H1 (cell line): Measurements from ENCODE around the gene CHST12. TPM values are rescaled to one million over a fixed set of nuclear protein-coding genes. Genes with fewer than 3 reads are reported as not detected.

Source experiments
- CTCF ChIA-PET: fragments of 300-600 bp; sonication (Branson Sonifier 250); formaldehyde crosslinking; loops from one replicate; lab custom pipeline; 2021; ENCODE audit not compliant: partially characterized antibody; lab: Charles Lee
- POLR2A ChIA-PET: fragments of 300-600 bp; sonication (Branson Sonifier 250); formaldehyde crosslinking; loops from one replicate; lab custom pipeline; 2021; ENCODE audit warnings: inconsistent platforms; ENCODE audit not compliant: partially characterized antibody; lab: Charles Lee
- DNase-seq, 2 experiments: peaks; one replicate each; pipeline versions ENCODE4 v3.0.0 to v3.0.0-alpha.2; 2010 to 2022; ENCODE audit warnings: low spot score in 2 of 2, low read depth in 1 of 2, mixed read lengths in 1 of 2
- FAIRE-seq: peaks from 2 replicates; lab custom pipeline; 2011; peaks lifted over from hg19 to GRCh38; lab: Jason Lieb, UNC
- H2AFZ ChIP-seq: 2 replicates; pipeline ENCODE4 v1.8.1; 2012; ENCODE audit warnings: low read length, inconsistent platforms
- H2AK5ac ChIP-seq: 2 replicates; pipeline ENCODE4 v1.6.1; 2013; ENCODE audit warnings: low read depth, low read length
- H2BK120ac ChIP-seq: replicated peaks from 2 replicates; pipeline ENCODE3; 2013; ENCODE audit warnings: low read depth, low read length, inconsistent platforms
- H2BK12ac ChIP-seq: 2 replicates; pipeline ENCODE4 v1.6.1; 2013; ENCODE audit warnings: low read depth, low read length
- H2BK15ac ChIP-seq: 2 replicates; pipeline ENCODE4 v1.6.1; 2013; ENCODE audit warnings: low read length
- H2BK20ac ChIP-seq: 2 replicates; pipeline ENCODE4 v1.6.1; 2013; ENCODE audit warnings: low read length
- H2BK5ac ChIP-seq: 2 replicates; pipeline ENCODE4 v1.6.1; 2013; ENCODE audit warnings: low read depth, low read length
- H3K14ac ChIP-seq: 2 replicates; pipeline ENCODE4 v1.6.1; 2013; ENCODE audit warnings: inconsistent platforms; ENCODE audit not compliant: insufficient read length
- H3K18ac ChIP-seq: 2 replicates; pipeline ENCODE4 v1.6.1; 2013; ENCODE audit warnings: low read length; ENCODE audit errors: extremely low read depth
- H3K23ac ChIP-seq: 2 replicates; pipeline ENCODE4 v1.6.1; 2013; ENCODE audit warnings: inconsistent platforms; ENCODE audit not compliant: insufficient read length
- H3K23me2 ChIP-seq: 2 replicates; pipeline ENCODE4 v1.6.1; 2013; ENCODE audit warnings: low read depth, low read length
- H3K27ac ChIP-seq: 2 replicates; pipeline ENCODE4 v1.6.1; 2011; ENCODE audit warnings: low read depth, low read length, inconsistent platforms
- H3K27me3 ChIP-seq, 4 experiments: replicated peaks in 1 of 4; 1 replicate in 1 of 4; 2 replicates in 3 of 4; pipeline versions ENCODE4 v1.6.1 to v1.8.1; 2011 to 2013; ENCODE audit warnings: low read length in 3 of 4, mild to moderate bottlenecking in 3 of 4, inconsistent platforms in 2 of 4, mixed read lengths in 2 of 4, moderate library complexity in 1 of 4; ENCODE audit not compliant: control insufficient read depth in 3 of 4, insufficient read depth in 3 of 4; ENCODE audit errors: extremely low read depth in 1 of 4
- H3K36me3 ChIP-seq, 4 experiments: 2 replicates each; pipeline versions ENCODE4 v1.6.1 to v1.8.1; 2011 to 2013; ENCODE audit warnings: mild to moderate bottlenecking in 4 of 4, low read length in 3 of 4, moderate library complexity in 2 of 4, control low read depth in 1 of 4, inconsistent platforms in 1 of 4; ENCODE audit not compliant: insufficient read depth in 4 of 4, control insufficient read depth in 2 of 4
- H3K4ac ChIP-seq: replicated peaks from 2 replicates; pipeline ENCODE3; 2013; ENCODE audit warnings: low read length, low read depth, mixed read lengths, inconsistent platforms; ENCODE audit not compliant: insufficient read length
- H3K4me1 ChIP-seq, 4 experiments: replicated peaks in 1 of 4; 1 replicate in 1 of 4; 2 replicates in 3 of 4; pipeline versions ENCODE4 v1.6.1 to v1.8.1; 2011 to 2013; ENCODE audit warnings: low read length in 3 of 4, inconsistent platforms in 2 of 4, mixed read lengths in 1 of 4; ENCODE audit not compliant: insufficient read depth in 4 of 4, control insufficient read depth in 3 of 4
- H3K4me2 ChIP-seq, 2 experiments: 2 replicates each; pipeline versions ENCODE4 v1.6.1 to v1.8.1; 2011 to 2013; ENCODE audit warnings: low read depth in 2 of 2, low read length in 2 of 2, control low read depth in 1 of 2, inconsistent platforms in 1 of 2, mild to moderate bottlenecking in 1 of 2; ENCODE audit not compliant: insufficient read depth in 1 of 2
- H3K4me3 ChIP-seq, 4 experiments: fragments of 200-600, 300-600 bp in 1 of 4; sonication (generic), shearing (Covaris generic), sonication (Bioruptor Twin) in 1 of 4; 2 replicates each; pipeline versions ENCODE4 v1.5.1 to v1.8.1; 2011 to 2016; ENCODE audit warnings: low read length in 4 of 4, low read depth in 3 of 4, control low read depth in 2 of 4, inconsistent platforms in 2 of 4, mild to moderate bottlenecking in 2 of 4, mixed read lengths in 1 of 4, moderate library complexity in 1 of 4; ENCODE audit not compliant: insufficient read depth in 2 of 4; ENCODE audit errors: extremely low read depth in 1 of 4
- H3K56ac ChIP-seq: replicated peaks from 2 replicates; pipeline ENCODE3; 2013; ENCODE audit warnings: low read depth, mild to moderate bottlenecking, mixed read lengths, low read length, inconsistent platforms; ENCODE audit not compliant: insufficient read length
- H3K79me1 ChIP-seq: 2 replicates; pipeline ENCODE4 v1.6.1; 2013; ENCODE audit warnings: low read depth, low read length, control low read depth
- H3K79me2 ChIP-seq, 2 experiments: 2 replicates each; pipeline versions ENCODE4 v1.6.1 to v1.8.1; 2012 to 2013; ENCODE audit warnings: low read length in 2 of 2, mild to moderate bottlenecking in 2 of 2, inconsistent platforms in 1 of 2; ENCODE audit not compliant: insufficient read depth in 2 of 2, control insufficient read depth in 1 of 2
- H3K9ac ChIP-seq, 4 experiments: replicated peaks in 1 of 4; 1 replicate in 1 of 4; 2 replicates in 3 of 4; pipeline versions ENCODE4 v1.6.1 to v1.8.1; 2011 to 2013; ENCODE audit warnings: low read depth in 3 of 4, low read length in 3 of 4, control low read depth in 2 of 4, mild to moderate bottlenecking in 2 of 4, moderate library complexity in 2 of 4, inconsistent platforms in 1 of 4; ENCODE audit errors: extremely low read depth in 1 of 4
- H3K9me3 ChIP-seq, 2 experiments: 2 replicates each; pipeline versions ENCODE4 v1.6.1 to v1.8.1; 2012 to 2013; ENCODE audit warnings: mild to moderate bottlenecking in 2 of 2, moderate library complexity in 2 of 2, control low read depth in 1 of 2, inconsistent platforms in 1 of 2, low read depth in 1 of 2, low read length in 1 of 2, mixed read lengths in 1 of 2; ENCODE audit not compliant: insufficient read depth in 2 of 2
- H4K20me1 ChIP-seq, 2 experiments: replicated peaks in 1 of 2; 2 replicates each; pipeline versions ENCODE3 to v1.8.1; 2011 to 2013; ENCODE audit warnings: inconsistent platforms in 2 of 2, low read length in 2 of 2, mild to moderate bottlenecking in 1 of 2; ENCODE audit not compliant: insufficient read depth in 2 of 2, control insufficient read depth in 1 of 2
- H4K5ac ChIP-seq: 2 replicates; pipeline ENCODE4 v1.6.1; 2013; ENCODE audit warnings: low read length, low read depth, mixed read lengths, inconsistent platforms; ENCODE audit not compliant: insufficient read length
- H4K8ac ChIP-seq: 2 replicates; pipeline ENCODE4 v1.8.0; 2013; ENCODE audit warnings: mild to moderate bottlenecking, moderate library complexity, low read length, inconsistent platforms; ENCODE audit not compliant: insufficient read depth; ENCODE audit errors: extremely low read depth
- H4K91ac ChIP-seq: replicated peaks from 2 replicates; pipeline ENCODE3; 2013; ENCODE audit warnings: low read length, mixed read lengths, inconsistent platforms; ENCODE audit not compliant: insufficient read length
- CBX5 ChIP-seq: fragments of 300-800, 300-1000 bp; sonication (generic); IDR thresholded peaks from 2 replicates; pipeline ENCODE4 v1.7.1; 2016; ENCODE audit warnings: antibody characterized with exemption, low read length, low read depth
- EP300 ChIP-seq, 2 experiments: IDR thresholded peaks; 1 replicate in 1 of 2; 2 replicates in 1 of 2; pipeline ENCODE4 v1.6.1; 2011 to 2012; ENCODE audit warnings: low read depth in 2 of 2, low read length in 2 of 2, mild to moderate bottlenecking in 2 of 2, borderline replicate concordance in 1 of 2, inconsistent platforms in 1 of 2, moderate library complexity in 1 of 2
- HDAC2 ChIP-seq, 2 experiments: fragments of 300-600 bp in 1 of 2; sonication (generic) in 1 of 2; IDR thresholded peaks; 2 replicates each; pipeline ENCODE4 v1.6.1; 2011 to 2012; ENCODE audit warnings: low read depth in 2 of 2, low read length in 2 of 2, mild to moderate bottlenecking in 2 of 2, moderate library complexity in 2 of 2, borderline replicate concordance in 1 of 2, inconsistent platforms in 1 of 2
- NRF1 ChIP-seq: IDR thresholded peaks from 2 replicates; pipeline ENCODE4 v1.6.1; 2011; ENCODE audit warnings: mild to moderate bottlenecking, low read depth, low read length, improper control_type of control experiment
- SUZ12 ChIP-seq: fragments of 200-600 bp; sonication (generic); IDR thresholded peaks from 2 replicates; pipeline ENCODE4 v1.6.1; 2012; ENCODE audit warnings: mild to moderate bottlenecking, inconsistent platforms, low read length, moderate library complexity, mixed read lengths
- ZNF274 ChIP-seq: IDR thresholded peaks from 2 replicates; pipeline ENCODE4 v1.7.0; 2012; ENCODE audit warnings: low read length, borderline replicate concordance; ENCODE audit errors: extremely low read depth
- WGBS, 2 experiments: shearing (Covaris generic) in 1 of 2; methylation state at CpG; one replicate each; pipeline versions ENCODE4 v1.1.6 to v1.1.7; 2013 to 2015; ENCODE audit warnings: low lambda C conversion rate in 2 of 2, mixed read lengths in 2 of 2, inconsistent platforms in 1 of 2, low coverage in 1 of 2, missing lambda C conversion rate in 1 of 2; ENCODE audit not compliant: insufficient replicate concordance in 2 of 2, insufficient coverage in 1 of 2, insufficient read length in 1 of 2; ENCODE audit errors: extremely low coverage in 1 of 2, missing lambda C conversion rate in 1 of 2; 5-methylcytosine and 5-hydroxymethylcytosine counted together
- polyA plus RNA-seq, 7 experiments: library from polyadenylated mRNA; depleted of rRNA in 3 of 7; stranded (reverse) in 5 of 7; unstranded in 2 of 7; fragments of >200 nt in 5 of 7; fragments of 200-250 nt in 2 of 7; gene quantifications; 1 replicate in 5 of 7; 2 replicates in 1 of 7; 4 replicates in 1 of 7; pipeline versions ENCODE4 v1.2.1 to v1.2.3, GENCODE V29; 2011 to 2013; ENCODE audit warnings: missing spikeins in 2 of 7, mixed read lengths in 2 of 7
- total RNA-seq: library from RNA; stranded (reverse); fragmentation: NEBNext Ultra II Directional; extraction: Animal tissue kit (Norgen Biotek cat#: 25700); gene quantifications from 2 replicates; pipeline ENCODE4 v1.2.1, GENCODE V29; 2021

Gene CHST12
- total and polyA plus RNA-seq, 2 of the 8 experiments (the other 6 are each of a cell fraction or from before 2014, with no cell fraction given) = 13.4 to 24.1 TPM

DNA sequence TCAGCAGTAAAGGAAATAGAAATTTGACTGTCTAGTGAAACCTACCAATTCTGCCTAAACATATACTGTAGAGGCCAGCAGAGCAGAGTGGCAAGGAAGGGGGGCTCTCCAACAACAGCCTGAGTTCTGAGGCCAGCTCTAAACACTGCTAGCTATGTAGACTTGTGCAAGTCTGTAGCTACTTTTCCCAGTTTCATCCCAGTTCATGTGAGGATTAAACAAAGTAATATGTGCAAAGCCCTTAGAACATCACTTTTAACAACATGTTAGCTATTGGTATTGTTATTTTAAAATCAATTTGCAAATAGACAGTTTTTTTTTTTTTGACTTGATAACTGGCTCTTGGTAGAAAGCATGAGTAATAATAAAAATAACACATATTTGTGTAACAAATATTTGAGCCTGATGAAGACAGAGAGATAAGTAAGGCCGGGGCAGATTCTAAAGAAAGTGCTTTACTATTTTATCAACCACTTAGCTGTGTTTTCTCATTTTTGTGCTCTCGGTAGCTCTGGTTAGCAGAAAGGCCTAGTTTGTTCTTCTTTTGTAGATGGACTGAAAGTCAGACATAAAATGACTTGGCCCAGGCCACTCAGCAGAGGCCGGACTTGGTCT, 9.3 kb downstream of the CHST12 start:
- Histone ChIP-seq H3K18ac (no peak overlapping the region), H3K79me1 (peaks cover 2% of the 10 kb centered on the region), H3K23me2 (no peaks in the 10 kb centered on the region), H3K27ac (no peak overlapping the region), H3K9me3 (no peaks in the 10 kb centered on the region), H3K9ac (no peak overlapping the region), H2AFZ (no peak overlapping the region), H3K4ac (no peak overlapping the region), H3K36me3 (no peaks in the 10 kb centered on the region; a peak in 1 of 8 replicates), H2BK15ac (no peak overlapping the region), H2BK20ac (no peak overlapping the region), H3K23ac (no peak overlapping the region), H2BK12ac (no peak overlapping the region), H3K4me2 (no peak overlapping the region), H3K4me1 (peaks cover 0 to 2% (median 0%) of the 10 kb centered on the region in 4 experiments; a peak in 2 of 7 replicates), H4K20me1 (no peaks in the 10 kb centered on the region), H3K4me3 (no peak overlapping the region), H3K14ac (no peak overlapping the region), H2BK5ac (no peak overlapping the region), H2BK120ac (no peak overlapping the region)
- 82% methylated on average over 3 of the region's 3 CpGs; no CpG with 5 or more reads in 1 of the 2 experiments for WGBS, 2 experiments
- CTCF ChIA-PET = interaction anchor here (0.6 to 3.4 kb wide), 11 partner anchors 9 to 904 kb away, joined by 3 to 17 read pairs (median 4); partner anchors contain the start of gene CHST12
- no peak for FAIRE-seq
- POLR2A ChIA-PET = interaction anchor here (0.7 to 1.5 kb wide), 4 partner anchors 10 to 182 kb away, joined by 3 to 4 read pairs (median 3); partner anchors contain the start of gene CHST12
- no peak for TF ChIP-seq SUZ12
- TF ChIP-seq NRF1 = no peak
- no peak for TF ChIP-seq EP300 (IDR thresholded peaks at IDR 0.05; ENCODE audit: borderline replicate concordance in 1 of 2, low read depth in 2 of 2, low read length in 2 of 2)
- TF ChIP-seq HDAC2 (IDR thresholded peaks at IDR 0.05; ENCODE audit: borderline replicate concordance in 1 of 2, low read depth in 2 of 2, low read length in 2 of 2) = no peak
- no peak for TF ChIP-seq CBX5
- TF ChIP-seq ZNF274 = no peak
- TF ChIP-seq, all 59 proteins: peak for 0
- DNase-seq = no peak
- Histone ChIP-seq H3K79me2 (peaks cover 0 to 29% of the 10 kb centered on the region in 2 experiments; a peak in 3 of 4 replicates), H4K91ac (no peak overlapping the region), H4K8ac (no peak overlapping the region), H3K27me3 (no peaks in the 10 kb centered on the region), H2AK5ac (no peak overlapping the region), H4K5ac (no peak overlapping the region), H3K56ac (no peak overlapping the region)
